Measurements from ENCODE around the gene NPEPL1. TPM values are rescaled to one million over a fixed set of nuclear protein-coding genes. Genes with fewer than 3 reads are reported as not detected.

NPEPL1 gene
- total RNA-seq, 1 donor from 2014 or later, result 41.6 TPM

- intact Hi-C loops (cut with DNase I), result no loop called here
- H3K27ac ChIP-seq, result no peak overlapping the region
- DNase-seq (no peak), ATAC-seq (no peak)
- no peaks in the 10 kb centered on the region for H3K27me3 ChIP-seq
- no peak for TF ChIP-seq CTCF (IDR thresholded peaks at IDR 0.05)
- H3K4me3 ChIP-seq, result no peak overlapping the region
- no peaks in the 10 kb centered on the region for H3K9me3 ChIP-seq
- H3K4me1 ChIP-seq, result no peaks in the 10 kb centered on the region
- peaks cover 77% of the 10 kb centered on the region for H3K36me3 ChIP-seq
Observed at GRCh38 chr20:58670659-58671058, 21.9 kb upstream of the NPEPL1 start.

- intact Hi-C loops (cut with DNase I), result no loop called here
- no peak overlapping the region for H3K4me3 ChIP-seq
- no peaks in the 10 kb centered on the region for H3K9me3 ChIP-seq
- H3K4me1 ChIP-seq, result no peaks in the 10 kb centered on the region
- ATAC-seq (no peak), DNase-seq (no peak)
- peaks cover 90% of the 10 kb centered on the region for H3K36me3 ChIP-seq
- no peak for TF ChIP-seq CTCF (IDR thresholded peaks at IDR 0.05)
- H3K27ac ChIP-seq, result no peak overlapping the region
- H3K27me3 ChIP-seq, result no peaks in the 10 kb centered on the region
Observed at GRCh38 chr20:58673119-58673518, 19.5 kb upstream of the NPEPL1 start.

- intact Hi-C loops (cut with DNase I), result no loop called here
- no peak for TF ChIP-seq CTCF (IDR thresholded peaks at IDR 0.05)
- no peaks in the 10 kb centered on the region for H3K27me3 ChIP-seq
- no peaks in the 10 kb centered on the region for H3K9me3 ChIP-seq
- DNase-seq, result no peak
- no peak for ATAC-seq
- no peak overlapping the region for H3K27ac ChIP-seq
- H3K4me1 ChIP-seq, result no peaks in the 10 kb centered on the region
- peaks cover 94% of the 10 kb centered on the region for H3K36me3 ChIP-seq
- H3K4me3 ChIP-seq, result no peak overlapping the region
Observed at GRCh38 chr20:58675146-58675584, 17.4 kb upstream of the NPEPL1 start.

GRCh38 chr20:58675641-58676040 lies 17.0 kb upstream of the NPEPL1 start:
- Histone ChIP-seq H3K9me3 (no peaks in the 10 kb centered on the region), H3K27me3 (no peaks in the 10 kb centered on the region), H3K27ac (no peak overlapping the region), H3K4me3 (no peak overlapping the region), H3K36me3 (peaks cover 94% of the 10 kb centered on the region), H3K4me1 (no peaks in the 10 kb centered on the region)
- intact Hi-C loops (cut with DNase I), result no loop called here
- TF ChIP-seq CTCF (IDR thresholded peaks at IDR 0.05), result no peak
- DNase-seq (no peak), ATAC-seq (no peak)

GRCh38 chr20:58676161-58676560 lies 16.4 kb upstream of the NPEPL1 start:
- no peak for TF ChIP-seq CTCF (IDR thresholded peaks at IDR 0.05)
- Histone ChIP-seq H3K27ac (no peak overlapping the region), H3K9me3 (no peaks in the 10 kb centered on the region), H3K4me3 (no peak overlapping the region), H3K4me1 (no peaks in the 10 kb centered on the region), H3K36me3 (peaks cover 93% of the 10 kb centered on the region), H3K27me3 (no peaks in the 10 kb centered on the region)
- ATAC-seq (no peak), DNase-seq (no peak)
- intact Hi-C loops (cut with DNase I), result no loop called here

GRCh38 chr20:58677079-58677604 lies 15.5 kb upstream of the NPEPL1 start:
- Histone ChIP-seq H3K9me3 (no peaks in the 10 kb centered on the region), H3K4me3 (no peak overlapping the region), H3K4me1 (no peaks in the 10 kb centered on the region), H3K36me3 (peaks cover 85% of the 10 kb centered on the region), H3K27ac (no peak overlapping the region), H3K27me3 (no peaks in the 10 kb centered on the region)
- intact Hi-C loops (cut with DNase I), result no loop called here
- ATAC-seq (no peak), DNase-seq (no peak)
- TF ChIP-seq CTCF (IDR thresholded peaks at IDR 0.05), result no peak

Data from upper lobe of right lung (tissue), 1 donor.